Lower leg skin (tissue), 4 donors: ENCODE results near the gene BCO2. TPM values are rescaled to one million over a fixed set of nuclear protein-coding genes. Genes with fewer than 3 reads are reported as not detected.

Experiments used
- DNase-seq, 2 donors: peaks; one replicate each; pipeline ENCODE4 v3.0.0-alpha.2; 2019; ENCODE audit warnings: low spot score in 2 of 2
- H3K4me3 ChIP-seq: fragments of 200-600 bp; sonication (generic); 2 replicates; pipeline ENCODE4 v1.5.1; 2017; ENCODE audit warnings: mild to moderate bottlenecking, low read depth; ENCODE audit not compliant: poor library complexity, severe bottlenecking
- POLR2A ChIP-seq, 2 donors: fragments of 450-650 bp; IDR thresholded peaks; one replicate each; pipeline ENCODE4 v1.6.1; 2016 to 2017; ENCODE audit warnings: antibody characterized with exemption in 2 of 2, mild to moderate bottlenecking in 1 of 2, moderate library complexity in 1 of 2
- WGBS, 2 donors: methylation state at CpG; one replicate each; pipeline ENCODE4 v1.1.5; 2018; 5-methylcytosine and 5-hydroxymethylcytosine counted together
- intact Hi-C: fragments of 100-400 bp; cut with DNase I; formaldehyde crosslinking; loops from one replicate; pipeline ENCODE4 v1.15.0; 2023; ENCODE audit warnings: low total_unique reads
- total RNA-seq, 4 donors: library from RNA; depleted of rRNA; stranded (reverse); fragments of >200 nt; gene quantifications; one replicate each; pipeline ENCODE4 v1.1.0, GENCODE V29; 2016
- TF ChIP-seq, protein P1 (sequence below), 3 donors: fragments of 450-650 bp; IDR thresholded peaks; one replicate each; pipeline ENCODE4 v1.5.1; 2016; ENCODE audit warnings: antibody characterized with exemption in 3 of 3, mild to moderate bottlenecking in 3 of 3, moderate library complexity in 2 of 3

Gene BCO2, protein sequence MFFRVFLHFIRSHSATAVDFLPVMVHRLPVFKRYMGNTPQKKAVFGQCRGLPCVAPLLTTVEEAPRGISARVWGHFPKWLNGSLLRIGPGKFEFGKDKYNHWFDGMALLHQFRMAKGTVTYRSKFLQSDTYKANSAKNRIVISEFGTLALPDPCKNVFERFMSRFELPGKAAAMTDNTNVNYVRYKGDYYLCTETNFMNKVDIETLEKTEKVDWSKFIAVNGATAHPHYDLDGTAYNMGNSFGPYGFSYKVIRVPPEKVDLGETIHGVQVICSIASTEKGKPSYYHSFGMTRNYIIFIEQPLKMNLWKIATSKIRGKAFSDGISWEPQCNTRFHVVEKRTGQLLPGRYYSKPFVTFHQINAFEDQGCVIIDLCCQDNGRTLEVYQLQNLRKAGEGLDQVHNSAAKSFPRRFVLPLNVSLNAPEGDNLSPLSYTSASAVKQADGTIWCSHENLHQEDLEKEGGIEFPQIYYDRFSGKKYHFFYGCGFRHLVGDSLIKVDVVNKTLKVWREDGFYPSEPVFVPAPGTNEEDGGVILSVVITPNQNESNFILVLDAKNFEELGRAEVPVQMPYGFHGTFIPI
- total RNA-seq = 1 to 10 TPM in 3 of 4 donors, under 1 TPM in 1; 0.98 to 5.7 (median 3.7) TPM

DNA sequence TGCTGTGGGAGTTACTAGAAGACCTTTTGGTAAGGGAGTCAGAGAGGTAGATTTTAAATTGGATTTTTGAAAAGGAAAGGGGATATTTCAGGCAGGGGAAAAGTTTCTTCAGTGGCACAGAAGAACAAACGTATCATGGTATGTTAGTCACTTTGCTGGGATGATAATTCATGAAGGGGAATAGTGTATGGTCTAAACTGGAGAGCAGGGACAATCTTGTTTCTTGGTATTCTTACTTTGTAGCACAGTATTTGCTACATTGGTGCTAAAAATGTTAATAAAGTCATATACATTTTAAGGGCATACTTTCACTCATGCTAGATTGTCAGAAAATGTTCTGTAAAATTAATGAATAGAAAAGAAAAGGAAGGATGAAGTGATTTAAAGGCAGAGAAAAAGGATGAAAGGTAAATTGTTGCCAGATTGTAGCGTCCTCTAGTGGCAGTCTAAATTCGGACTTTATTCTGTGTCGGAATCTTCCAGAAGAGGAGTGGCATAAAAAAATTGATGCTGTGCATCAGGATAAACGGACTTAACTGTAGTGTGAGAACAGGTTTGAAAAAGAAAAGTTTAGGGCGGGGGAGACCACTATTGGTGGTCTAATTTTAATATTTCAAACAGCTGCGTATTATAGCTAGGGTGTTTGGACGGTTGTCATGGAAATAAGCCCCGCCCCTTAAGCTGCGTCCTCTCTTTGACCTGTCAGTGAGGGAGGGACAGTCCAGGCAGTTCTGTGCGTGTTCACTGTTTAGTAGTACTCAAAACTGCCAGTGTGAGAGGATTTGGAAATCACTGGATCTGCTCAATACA, at the start of gene BCO2:
BCO2 (plus strand) TSS at position 724 of the 810 bp plus-strand sequence. CDS start 90 bp downstream, outside the sequence.
- intact Hi-C loops = loop anchor here (10.0 kb wide), 1 partner anchor 60 kb away; no protein-coding TSS in a partner anchor
- 6% methylated on average over 11 of the region's 11 CpGs for WGBS, 2 donors
- TF ChIP-seq, protein P1, sequence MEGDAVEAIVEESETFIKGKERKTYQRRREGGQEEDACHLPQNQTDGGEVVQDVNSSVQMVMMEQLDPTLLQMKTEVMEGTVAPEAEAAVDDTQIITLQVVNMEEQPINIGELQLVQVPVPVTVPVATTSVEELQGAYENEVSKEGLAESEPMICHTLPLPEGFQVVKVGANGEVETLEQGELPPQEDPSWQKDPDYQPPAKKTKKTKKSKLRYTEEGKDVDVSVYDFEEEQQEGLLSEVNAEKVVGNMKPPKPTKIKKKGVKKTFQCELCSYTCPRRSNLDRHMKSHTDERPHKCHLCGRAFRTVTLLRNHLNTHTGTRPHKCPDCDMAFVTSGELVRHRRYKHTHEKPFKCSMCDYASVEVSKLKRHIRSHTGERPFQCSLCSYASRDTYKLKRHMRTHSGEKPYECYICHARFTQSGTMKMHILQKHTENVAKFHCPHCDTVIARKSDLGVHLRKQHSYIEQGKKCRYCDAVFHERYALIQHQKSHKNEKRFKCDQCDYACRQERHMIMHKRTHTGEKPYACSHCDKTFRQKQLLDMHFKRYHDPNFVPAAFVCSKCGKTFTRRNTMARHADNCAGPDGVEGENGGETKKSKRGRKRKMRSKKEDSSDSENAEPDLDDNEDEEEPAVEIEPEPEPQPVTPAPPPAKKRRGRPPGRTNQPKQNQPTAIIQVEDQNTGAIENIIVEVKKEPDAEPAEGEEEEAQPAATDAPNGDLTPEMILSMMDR (IDR thresholded peaks at IDR 0.05) = peak in 1 of 3 donors; percentile 59
- no peak for TF ChIP-seq POLR2A (IDR thresholded peaks at IDR 0.05)
- peak; percentile 74 to 91 for DNase-seq
- no peak within 1 kb of the TSS for H3K4me3 ChIP-seq

DNA sequence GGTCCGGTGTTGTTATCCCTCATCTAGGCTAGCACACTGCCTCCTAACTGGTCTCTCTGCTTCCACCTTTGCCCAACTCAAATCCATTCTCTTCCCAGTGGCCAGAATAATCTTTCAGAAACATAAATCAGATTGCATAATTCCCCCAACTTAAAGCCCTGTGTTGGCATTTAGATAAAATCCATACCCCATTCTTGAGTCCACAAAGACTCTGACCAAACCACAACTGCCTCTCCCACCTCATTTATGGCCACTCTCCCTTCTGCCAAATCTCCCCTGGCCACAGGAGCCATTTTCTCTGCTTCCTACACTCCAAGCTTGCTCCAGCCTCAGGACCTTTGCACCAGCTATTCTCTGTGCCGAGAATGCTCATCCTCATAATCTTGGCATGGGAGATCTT, 48.3 kb upstream of the BCO2 start:
- intact Hi-C loops = no loop called here
- H3K4me3 ChIP-seq = no peak overlapping the region
- TF ChIP-seq POLR2A (IDR thresholded peaks at IDR 0.05) = no peak
- TF ChIP-seq, protein P1 (IDR thresholded peaks at IDR 0.05) = no peak
- WGBS, 2 donors = 85 to 92% methylated on average over 2 of the region's 2 CpGs
- no peak for DNase-seq

DNA sequence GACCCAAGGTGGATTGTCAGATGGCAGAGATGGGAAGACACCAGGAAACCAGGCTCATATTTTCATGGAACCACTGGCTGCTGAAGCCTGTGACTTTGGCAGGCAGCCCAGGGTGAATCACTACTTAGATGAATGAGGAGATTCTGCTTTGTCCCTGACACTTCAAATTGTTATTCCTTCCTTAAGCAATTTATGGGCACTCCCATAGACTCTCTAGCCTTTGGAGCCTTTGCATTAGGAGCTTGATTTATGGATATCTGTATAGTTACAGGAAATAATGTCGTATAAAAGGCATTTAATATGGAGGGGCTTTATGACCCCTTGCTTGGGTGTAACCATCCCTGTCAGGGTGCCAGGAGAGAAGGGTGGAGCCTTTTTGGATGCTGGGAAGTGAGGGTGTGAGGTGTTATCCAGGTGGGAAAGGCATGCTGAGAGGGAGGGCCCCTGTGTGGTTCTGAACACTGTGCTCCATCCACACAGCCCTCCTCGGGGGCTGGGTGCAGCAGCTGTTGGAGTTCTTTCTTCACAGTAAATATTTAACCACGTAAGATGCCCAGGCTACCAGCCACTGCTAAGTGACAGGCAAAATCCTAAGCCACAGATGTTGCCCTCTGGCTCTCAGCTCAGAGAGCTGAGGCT, 46.7 kb upstream of the BCO2 start:
- intact Hi-C loops = no loop called here
- DNase-seq = peak; percentile 84 to 89
- 17 to 34% methylated on average over 3 of the region's 3 CpGs for WGBS, 2 donors
- no peak overlapping the region for H3K4me3 ChIP-seq
- TF ChIP-seq, protein P1 (IDR thresholded peaks at IDR 0.05) = no peak
- TF ChIP-seq POLR2A (IDR thresholded peaks at IDR 0.05) = no peak

DNA sequence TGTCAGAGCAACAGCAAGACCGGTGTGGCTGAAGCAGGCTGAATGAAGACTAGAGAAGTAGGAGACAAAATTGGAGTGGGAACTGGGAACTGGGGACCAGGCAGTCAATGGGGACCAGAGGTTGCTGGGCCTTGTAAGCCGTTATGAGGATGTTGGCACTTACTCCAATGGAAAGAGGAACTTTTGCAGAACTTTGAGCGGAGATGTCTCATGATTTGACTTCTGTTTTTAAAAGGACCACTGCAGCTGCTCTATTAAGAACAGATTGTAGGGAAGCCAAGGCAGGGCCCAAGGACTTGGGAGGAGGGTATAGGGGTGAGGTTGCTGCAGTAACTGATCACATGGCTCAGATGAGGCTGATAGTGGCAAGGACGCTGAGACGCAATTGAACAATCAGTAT, 45.7 kb upstream of the BCO2 start:
- H3K4me3 ChIP-seq = no peak overlapping the region
- no peak for TF ChIP-seq POLR2A (IDR thresholded peaks at IDR 0.05)
- TF ChIP-seq, protein P1 (IDR thresholded peaks at IDR 0.05) = no peak
- intact Hi-C loops = no loop called here
- peak in 1 of 2 donors; percentile 34 for DNase-seq
- 61 to 66% methylated on average over 5 of the region's 5 CpGs for WGBS, 2 donors

DNA sequence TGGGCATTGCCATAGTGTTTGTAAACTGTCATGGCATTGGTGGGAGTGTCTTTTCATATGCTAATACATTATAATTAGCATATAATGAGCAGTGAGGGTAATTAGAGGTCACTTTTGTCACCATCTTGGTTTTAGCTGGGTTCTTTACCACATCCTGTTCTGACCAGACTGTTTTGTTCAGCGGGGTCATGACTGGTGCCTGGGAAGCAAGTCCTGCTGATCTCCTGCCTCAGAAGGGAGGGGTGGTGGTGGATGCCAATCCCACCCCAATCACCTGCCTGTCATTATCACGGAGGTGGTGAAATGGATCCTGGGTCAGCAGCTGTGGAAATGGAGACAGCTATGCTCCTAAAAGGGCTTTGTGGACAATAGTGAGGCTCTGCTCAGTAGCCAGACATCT, 42.6 kb upstream of the BCO2 start:
- TF ChIP-seq POLR2A (IDR thresholded peaks at IDR 0.05) = no peak
- TF ChIP-seq, protein P1 (IDR thresholded peaks at IDR 0.05) = no peak
- H3K4me3 ChIP-seq = no peak overlapping the region
- DNase-seq = no peak
- intact Hi-C loops = no loop called here
- 74 to 79% methylated on average over 2 of the region's 2 CpGs for WGBS, 2 donors
